Left colon (tissue), 2 donors: ENCODE data around the gene GATAD2A. TPM values are rescaled to one million over a fixed set of nuclear protein-coding genes. Genes with fewer than 3 reads are reported as not detected.

Source experiments
- ATAC-seq: fragments of 200-7000 bp; cut with Tn5 transposase; one replicate; pipeline ENCODE4 v1.9.1; 2020; ENCODE audit warnings: mild to moderate bottlenecking, moderate library complexity
- DNase-seq, 2 donors: peaks; one replicate each; pipeline ENCODE4 v3.0.0-alpha.2; 2020
- intact Hi-C, 2 donors: fragments of 100-400 bp; cut with DNase I in 1 of 2; cut with micrococcal nuclease in 1 of 2; formaldehyde crosslinking; loops; one replicate each; pipeline versions ENCODE4 v1.11.2 to v1.14.0; 2022; cut with DNase I, micrococcal nuclease
- total RNA-seq, 2 donors: library from RNA; stranded (reverse); fragmentation: NEBNext Ultra II Directional; extraction: Animal tissue kit (Norgen Biotek cat#: 25700); gene quantifications; one replicate each; pipeline ENCODE4 v1.2.1, GENCODE V29; 2021
- donor health status: DM: no; HTN: no; CAD: no.
- donor health status: DM: yes; HTN: yes; CAD: no.

Gene GATAD2A
- total RNA-seq, 2 donors from 2014 or later, result 104 to 135 TPM

DNA sequence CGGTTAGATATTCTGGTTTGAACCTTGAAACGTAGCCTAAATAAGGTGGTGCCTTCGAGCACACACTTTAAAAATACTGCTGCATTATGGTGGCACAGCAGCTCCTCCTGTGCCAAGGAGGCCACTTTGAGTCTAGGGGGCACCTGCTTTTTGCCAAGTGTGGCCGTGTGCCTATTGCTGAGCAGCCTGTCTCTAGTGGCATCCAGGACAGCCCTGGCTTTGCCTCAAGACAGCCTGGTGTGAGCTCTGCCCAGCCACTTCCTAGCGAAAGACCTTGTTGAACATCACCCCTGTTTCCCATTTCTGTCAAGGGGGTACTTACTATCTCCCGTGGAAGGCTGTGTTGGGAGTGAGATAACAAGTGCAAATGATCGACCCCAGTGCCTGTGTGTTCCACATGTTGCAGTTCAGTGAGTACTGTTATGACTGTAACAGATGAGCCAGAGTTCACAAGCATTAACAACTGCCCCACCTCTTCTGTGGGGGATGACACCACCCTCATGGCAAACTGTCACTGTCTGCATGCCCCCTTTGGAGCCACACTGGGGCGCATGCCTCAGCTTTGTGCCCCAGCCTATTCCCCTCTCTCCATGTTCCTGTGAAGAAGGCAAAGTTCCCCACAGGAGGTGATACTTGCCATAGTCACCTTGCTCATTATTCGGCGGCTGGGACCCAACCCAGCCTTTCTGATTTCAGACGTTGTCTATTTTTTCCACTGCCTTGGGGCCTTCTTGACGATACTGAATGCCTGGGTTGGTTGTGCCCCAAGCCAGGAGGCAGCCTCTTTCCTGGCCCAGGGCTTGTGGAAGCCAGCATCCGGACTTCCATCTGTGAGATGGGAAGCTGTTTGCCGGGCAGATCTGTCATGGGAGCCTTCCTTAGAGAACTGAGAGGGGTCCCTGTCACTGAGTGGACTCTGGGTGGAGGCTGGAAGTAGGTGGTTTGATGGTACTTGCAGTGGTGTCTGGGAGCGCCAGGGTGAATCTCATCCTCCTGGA lies 5.4 kb downstream of the GATAD2A start:
- DNase-seq (no peak), ATAC-seq (no peak)
- intact Hi-C loops, result no loop called here

GRCh38 chr19:19416280-19416679 lies 10.8 kb downstream of the GATAD2A start:
- DNase-seq (no peak), ATAC-seq (no peak)
- intact Hi-C loops, result no loop called here

DNA sequence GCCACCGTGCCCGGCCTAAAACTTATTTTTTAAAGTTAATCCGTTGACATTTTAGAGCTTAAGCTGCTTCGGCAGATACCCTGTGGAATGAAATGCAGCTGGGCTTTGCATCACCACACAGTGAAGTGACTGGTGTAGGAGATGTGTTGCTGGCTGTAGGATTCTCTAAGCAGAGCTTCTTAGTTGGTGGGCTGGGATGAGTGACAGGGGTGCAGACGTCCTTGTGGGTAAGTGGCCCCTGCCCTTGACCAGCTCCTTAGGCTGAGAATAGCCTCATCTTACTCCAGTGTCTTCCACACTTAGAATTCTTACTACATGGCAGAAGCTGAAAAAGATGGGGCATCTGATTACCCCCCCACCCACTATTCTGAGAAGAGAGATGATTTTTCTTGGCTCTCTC lies 11.6 kb downstream of the GATAD2A start:
- DNase-seq, result no peak
- no peak for ATAC-seq
- intact Hi-C loops, result no loop called here

DNA sequence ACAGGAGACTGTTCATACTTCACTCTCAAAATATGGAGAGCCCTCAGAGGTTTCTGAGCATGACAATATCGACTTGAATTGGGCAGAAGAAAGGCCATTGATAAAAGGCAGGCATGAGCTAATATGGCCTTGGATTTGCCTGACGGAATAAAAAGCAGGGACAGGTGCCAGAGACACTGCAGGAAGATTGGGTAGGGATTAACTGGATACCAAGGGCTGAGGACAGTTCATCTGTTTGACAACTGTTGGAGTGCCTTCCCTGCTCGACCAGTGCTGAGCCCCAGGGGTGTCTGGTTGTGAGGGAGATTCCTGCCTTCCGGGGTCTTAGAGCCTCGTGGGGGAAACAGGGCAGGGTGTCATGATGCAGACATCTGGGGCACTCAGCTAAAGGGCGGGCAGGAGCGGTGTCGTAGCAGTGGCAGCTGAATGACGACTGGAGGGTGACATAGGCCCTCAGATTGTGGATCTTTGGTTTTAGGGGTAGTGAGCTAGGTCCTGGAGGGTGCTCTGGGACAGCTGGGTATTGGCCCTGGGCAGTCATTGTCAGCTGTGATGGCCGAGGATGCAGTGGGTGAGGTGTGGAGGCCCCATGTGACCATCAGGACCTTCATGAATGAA lies 12.3 kb downstream of the GATAD2A start:
- ATAC-seq (no peak), DNase-seq (no peak)
- intact Hi-C loops, result no loop called here

- intact Hi-C loops, result no loop called here
- ATAC-seq (no peak), DNase-seq (no peak)
Observed at GRCh38 chr19:19418555-19419260, 13.2 kb downstream of the GATAD2A start.

GRCh38 chr19:19420570-19421298 lies 15.3 kb downstream of the GATAD2A start:
- no peak for ATAC-seq

GRCh38 chr19:19421299-19421696 lies 15.8 kb downstream of the GATAD2A start:
- intact Hi-C loops, result no loop called here
- ATAC-seq (no peak), DNase-seq (no peak)

More at GRCh38 chr19:19420570-19421298, 15.3 kb downstream of the GATAD2A start:
- intact Hi-C loops, result no loop called here
- DNase-seq, result no peak

GRCh38 chr19:19422156-19422555 lies 16.7 kb downstream of the GATAD2A start:
- intact Hi-C loops, result no loop called here
- ATAC-seq, result no peak
- no peak for DNase-seq

- ATAC-seq, result no peak
- intact Hi-C loops, result no loop called here
- DNase-seq, result no peak
Observed at GRCh38 chr19:19423322-19423721, 17.8 kb downstream of the GATAD2A start.

- intact Hi-C loops, result no loop called here
- DNase-seq (no peak), ATAC-seq (no peak)
Observed at GRCh38 chr19:19425170-19425875, 19.8 kb downstream of the GATAD2A start.

GRCh38 chr19:19426216-19426615 lies 20.7 kb downstream of the GATAD2A start:
- ATAC-seq, result no peak
- intact Hi-C loops, result no loop called here
- DNase-seq, result no peak

- DNase-seq (no peak), ATAC-seq (no peak)
- intact Hi-C loops, result no loop called here
Observed at GRCh38 chr19:19426799-19427198, 21.3 kb downstream of the GATAD2A start.

DNA sequence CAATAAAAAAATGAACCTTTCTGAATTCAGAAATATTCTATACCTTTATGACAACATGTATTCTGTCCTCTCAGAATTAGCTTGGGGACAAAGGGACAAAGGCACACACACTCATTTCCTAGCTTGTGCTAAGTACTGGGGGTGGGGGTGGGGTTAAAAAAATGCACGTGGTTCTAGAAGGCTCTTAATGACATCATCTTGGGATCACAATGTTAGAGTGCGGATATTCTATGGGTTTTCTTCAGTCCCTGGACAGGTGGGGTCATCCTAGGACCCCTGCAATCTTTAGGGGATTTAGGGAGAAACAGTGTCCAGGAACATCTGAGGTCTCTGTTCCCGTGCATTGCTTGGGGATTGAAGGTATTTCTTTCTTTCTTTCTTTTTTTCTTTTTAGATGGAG lies 21.8 kb downstream of the GATAD2A start:
- no peak for DNase-seq
- no peak for ATAC-seq
- intact Hi-C loops, result no loop called here

GRCh38 chr19:19427944-19428343 lies 22.5 kb downstream of the GATAD2A start:
- intact Hi-C loops, result no loop called here
- ATAC-seq (no peak), DNase-seq (no peak)

DNA sequence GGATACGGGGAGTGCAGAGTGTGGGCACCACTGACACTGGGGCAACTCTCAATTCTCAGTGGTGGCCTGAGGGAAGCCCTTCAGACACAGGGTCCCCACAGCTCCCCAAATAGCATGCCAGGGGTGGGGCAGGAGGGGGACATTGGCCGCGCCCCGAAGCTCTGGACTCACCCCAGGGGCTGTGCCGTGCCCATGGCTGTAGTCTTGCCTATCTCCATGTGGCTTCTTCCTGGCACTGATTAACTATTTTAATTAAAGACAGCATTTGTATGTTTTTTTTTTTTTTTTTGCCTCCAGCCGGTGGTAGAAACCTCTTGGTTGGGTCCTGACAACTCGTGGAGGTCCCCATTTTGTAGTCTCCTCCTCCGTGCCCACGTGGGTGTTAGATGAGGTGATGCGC lies 23.3 kb downstream of the GATAD2A start:
- DNase-seq (no peak), ATAC-seq (no peak)
- intact Hi-C loops, result no loop called here

- ATAC-seq, result no peak
- intact Hi-C loops, result no loop called here
Observed at GRCh38 chr19:19429361-19429760, 23.9 kb downstream of the GATAD2A start.

GRCh38 chr19:19432732-19433131 lies 27.3 kb downstream of the GATAD2A start:
- intact Hi-C loops, result no loop called here
- no peak for ATAC-seq
- no peak for DNase-seq

More at GRCh38 chr19:19429361-19429760, 23.9 kb downstream of the GATAD2A start:
- no peak for DNase-seq

DNA sequence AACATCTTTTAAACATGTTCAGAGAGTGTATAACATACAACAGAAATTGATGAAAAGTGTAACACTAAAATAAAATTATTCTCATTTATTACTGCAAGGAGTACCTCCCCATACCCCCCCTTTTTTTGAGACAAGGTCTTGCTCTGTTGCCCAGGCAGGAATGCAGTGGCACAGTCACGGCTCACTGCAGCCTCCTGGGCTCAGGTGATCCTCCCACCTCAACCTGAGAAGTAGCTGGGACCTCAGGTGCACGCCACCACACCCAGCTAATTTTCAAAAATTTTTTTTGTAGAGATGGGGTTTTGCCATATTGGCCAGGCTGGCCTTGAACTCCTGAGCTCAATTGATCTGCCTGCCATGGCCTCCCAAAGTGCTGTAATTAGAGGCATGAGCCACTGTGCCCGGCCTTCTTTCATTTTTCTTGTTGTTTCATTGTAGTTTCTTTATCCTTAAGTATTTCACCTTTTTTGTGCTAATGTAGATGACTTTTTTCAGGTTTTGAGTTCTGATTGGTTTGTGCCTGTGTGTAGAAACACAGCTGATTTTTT lies 28.3 kb downstream of the GATAD2A start:
- intact Hi-C loops, result no loop called here
- ATAC-seq (no peak), DNase-seq (no peak)
